Suprapubic skin (tissue), 4 donors: ENCODE results near the gene CNPY4.

ENCODE experiments used
- CTCF ChIP-seq, 2 donors: fragments of 200-600 bp in 1 of 2; fragments of 450-650 bp in 1 of 2; sonication (generic) in 1 of 2; IDR thresholded peaks; one replicate each; pipeline ENCODE4 v1.5.1; 2016 to 2019; ENCODE audit warnings: antibody characterized with exemption in 2 of 2, mild to moderate bottlenecking in 1 of 2, moderate library complexity in 1 of 2
- EP300 ChIP-seq: sonication (generic); formaldehyde crosslinking; IDR thresholded peaks from one replicate; pipeline ENCODE4 v1.6.1; 2017; ENCODE audit warnings: antibody characterized with exemption
- POLR2A ChIP-seq, 2 donors: fragments of 450-650 bp; IDR thresholded peaks; one replicate each; pipeline ENCODE4 v1.6.1; 2017; ENCODE audit warnings: antibody characterized with exemption in 2 of 2, mild to moderate bottlenecking in 2 of 2, moderate library complexity in 2 of 2
- POLR2AphosphoS5 ChIP-seq, 3 donors: sonication (generic); formaldehyde crosslinking; IDR thresholded peaks; one replicate each; pipeline ENCODE4 v1.6.1; 2017; ENCODE audit warnings: antibody characterized with exemption in 3 of 3

DNA sequence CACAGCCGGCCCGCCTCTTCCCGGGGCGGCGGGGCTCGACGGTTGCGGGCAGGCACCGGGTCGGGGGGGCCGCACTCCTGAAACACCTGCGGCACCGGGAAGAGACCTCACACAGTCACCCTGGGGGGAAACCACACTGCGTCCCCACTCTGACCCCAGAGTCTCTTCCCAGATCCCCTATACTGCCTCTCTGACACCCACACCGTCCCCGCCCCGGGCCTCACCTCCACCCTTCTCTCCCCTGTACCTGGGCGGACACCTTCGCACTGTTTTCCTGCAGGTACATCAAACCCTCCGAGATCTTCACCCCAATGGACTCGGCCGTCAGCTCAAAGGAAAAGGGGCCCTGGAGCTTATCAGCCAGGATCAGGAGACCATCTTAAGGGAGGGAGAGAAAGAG is 52.4 kb downstream of the CNPY4 start:
- TF ChIP-seq POLR2AphosphoS5 (IDR thresholded peaks at IDR 0.05) (no peak), POLR2A (IDR thresholded peaks at IDR 0.05) (no peak), EP300 (no peak), CTCF (IDR thresholded peaks at IDR 0.05) (no peak)
